WTC11 (cell line): ENCODE measurements around the gene IL12B. TPM values are rescaled to one million over a fixed set of nuclear protein-coding genes. Genes with fewer than 3 reads are reported as not detected.

ENCODE experiments used
- ATAC-seq: fragments of 200-7000 bp; cut with Tn5 transposase; 2 replicates; pipeline ENCODE4 v1.10.0; 2021; ENCODE audit warnings: mild to moderate bottlenecking, moderate library complexity
- CTCF ChIA-PET: fragments of 300-600 bp; sonication (Branson Sonifier 250); formaldehyde crosslinking; loops from one replicate; lab custom pipeline; 2021; ENCODE audit warnings: antibody characterized with exemption; lab: Charles Lee
- POLR2A ChIA-PET: fragments of 350-600 bp; sonication (Branson Sonifier 250); formaldehyde crosslinking; loops from one replicate; lab custom pipeline; 2021; ENCODE audit warnings: antibody characterized with exemption; lab: Charles Lee
- DNase-seq: peaks from one replicate; pipeline ENCODE4 v3.0.0; 2021; ENCODE audit warnings: low spot score
- H3K27ac Mint-ChIP-seq: 2 replicates; pipeline ENCODE4 v1.8.0; 2021; ENCODE audit warnings: mixed read lengths
- H3K27me3 Mint-ChIP-seq: 2 replicates; pipeline ENCODE4 v1.8.0; 2021; ENCODE audit warnings: low read depth, mild to moderate bottlenecking, moderate library complexity, mixed read lengths
- H3K36me3 Mint-ChIP-seq: 2 replicates; pipeline ENCODE4 v1.8.0; 2021; ENCODE audit warnings: mixed read lengths
- H3K4me1 Mint-ChIP-seq: 2 replicates; pipeline ENCODE4 v1.8.0; 2022; ENCODE audit warnings: mixed read lengths
- H3K4me3 Mint-ChIP-seq: 2 replicates; pipeline ENCODE4 v1.8.0; 2021; ENCODE audit warnings: mild to moderate bottlenecking, moderate library complexity, mixed read lengths
- H3K9me3 Mint-ChIP-seq: 2 replicates; pipeline ENCODE4 v1.8.0; 2021; ENCODE audit warnings: mixed read lengths
- CREM ChIP-seq: sonication (generic); formaldehyde crosslinking; IDR thresholded peaks from 2 replicates; pipeline ENCODE4 v1.8.1; 2022; ENCODE audit warnings: mild to moderate bottlenecking, missing genetic modification reagents, moderate library complexity
- ELF4 ChIP-seq: sonication (generic); formaldehyde crosslinking; IDR thresholded peaks from 2 replicates; pipeline ENCODE4 v1.8.1; 2022; ENCODE audit warnings: low read depth, mild to moderate bottlenecking, moderate library complexity, missing genetic modification reagents
- FOXJ3 ChIP-seq: sonication (generic); formaldehyde crosslinking; IDR thresholded peaks from 2 replicates; pipeline ENCODE4 v1.9.0; 2021; ENCODE audit warnings: missing genetic modification reagents, mild to moderate bottlenecking, borderline replicate concordance
- MYBL2 ChIP-seq: sonication (generic); formaldehyde crosslinking; IDR thresholded peaks from 2 replicates; pipeline ENCODE4 v1.8.1; 2023; ENCODE audit warnings: mild to moderate bottlenecking, moderate library complexity, missing genetic modification reagents
- PRRX2 ChIP-seq: fragments of 250-450 bp; sonication (Bioruptor Pico); IDR thresholded peaks from 2 replicates; pipeline ENCODE4 v1.8.0; 2021; ENCODE audit warnings: mild to moderate bottlenecking
- SOX15 ChIP-seq: fragments of 250-450 bp; sonication (Bioruptor Pico); IDR thresholded peaks from 2 replicates; pipeline ENCODE4 v1.9.0; 2021; ENCODE audit warnings: mild to moderate bottlenecking
- SP1 ChIP-seq: sonication (generic); formaldehyde crosslinking; conservative IDR thresholded peaks from 2 replicates; pipeline ENCODE4 v1.8.1; 2022; ENCODE audit warnings: missing genetic modification reagents
- ZNF121 ChIP-seq: sonication (generic); formaldehyde crosslinking; IDR thresholded peaks from 2 replicates; pipeline ENCODE4 v1.8.0; 2023; ENCODE audit warnings: missing genetic modification reagents
- ZNF423 ChIP-seq: fragments of 250-450 bp; sonication (Bioruptor Pico); IDR thresholded peaks from 2 replicates; pipeline ENCODE4 v2.1.2; 2022; ENCODE audit warnings: mild to moderate bottlenecking, moderate library complexity
- total RNA-seq: library from RNA; stranded (reverse); gene quantifications from 3 replicates; pipeline ENCODE4 v1.2.3, GENCODE V29; 2021
- TF ChIP-seq, protein P1 (sequence below): sonication (generic); formaldehyde crosslinking; IDR thresholded peaks from 2 replicates; pipeline ENCODE4 v1.8.1; 2022; ENCODE audit warnings: missing genetic modification reagents, borderline replicate concordance
- TF ChIP-seq, protein P2 (sequence below): sonication (generic); formaldehyde crosslinking; IDR thresholded peaks from 2 replicates; pipeline ENCODE4 v1.8.1; 2023; ENCODE audit warnings: mild to moderate bottlenecking, missing genetic modification reagents, moderate library complexity
- TF ChIP-seq, protein P3 (sequence below): sonication (generic); formaldehyde crosslinking; IDR thresholded peaks from 2 replicates; pipeline ENCODE4 v1.8.1; 2023; ENCODE audit warnings: mild to moderate bottlenecking, missing genetic modification reagents, borderline replicate concordance
- TF ChIP-seq, protein P4 (sequence below): sonication (generic); formaldehyde crosslinking; IDR thresholded peaks from 2 replicates; pipeline ENCODE4 v1.8.0; 2022; ENCODE audit warnings: mild to moderate bottlenecking, missing genetic modification reagents
- TF ChIP-seq, protein P5 (sequence below): fragments of 200-600 bp; IDR thresholded peaks from 2 replicates; pipeline ENCODE4 v1.8.0; 2022; ENCODE audit warnings: antibody characterized with exemption
- TF ChIP-seq, protein P6 (sequence below): sonication (generic); formaldehyde crosslinking; conservative IDR thresholded peaks from 2 replicates; pipeline ENCODE4 v1.8.1; 2023; ENCODE audit warnings: mild to moderate bottlenecking, low read depth, missing genetic modification reagents, moderate library complexity
- TF ChIP-seq, protein P7 (sequence below): sonication (generic); formaldehyde crosslinking; IDR thresholded peaks from 2 replicates; pipeline ENCODE4 v1.8.1; 2023; ENCODE audit warnings: mild to moderate bottlenecking, moderate library complexity, missing genetic modification reagents
- TF ChIP-seq, protein P8 (sequence below): sonication (generic); formaldehyde crosslinking; IDR thresholded peaks from 2 replicates; pipeline ENCODE4 v1.8.0; 2023; ENCODE audit warnings: mild to moderate bottlenecking, missing genetic modification reagents
- TF ChIP-seq, protein P9 (sequence below): sonication (generic); formaldehyde crosslinking; IDR thresholded peaks from 2 replicates; pipeline ENCODE4 v1.8.1; 2023; ENCODE audit warnings: mild to moderate bottlenecking, missing genetic modification reagents

The IL12B gene
- total RNA-seq, 1 experiment from 2014 or later: not detected

DNA sequence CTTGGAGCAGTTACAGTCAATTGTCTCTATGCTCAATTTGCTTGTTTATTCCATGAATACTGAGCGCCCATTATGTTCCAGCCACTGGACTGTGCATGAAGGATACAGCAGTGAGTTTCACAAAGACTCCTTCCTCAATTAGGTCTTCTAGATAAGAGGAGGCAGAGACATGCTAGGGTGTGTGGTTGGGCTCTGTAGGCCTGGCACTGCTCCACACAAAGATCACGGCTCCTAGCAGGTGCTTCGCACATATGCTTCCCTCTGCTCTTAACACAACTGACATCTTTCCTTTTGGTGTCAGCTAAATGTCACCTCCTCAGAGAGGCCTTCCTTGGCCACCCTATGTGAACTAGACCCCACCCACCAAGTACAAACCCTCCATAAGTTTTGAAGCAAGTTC, 10.9 kb downstream of the IL12B start (continued):
- TF ChIP-seq, protein P1, sequence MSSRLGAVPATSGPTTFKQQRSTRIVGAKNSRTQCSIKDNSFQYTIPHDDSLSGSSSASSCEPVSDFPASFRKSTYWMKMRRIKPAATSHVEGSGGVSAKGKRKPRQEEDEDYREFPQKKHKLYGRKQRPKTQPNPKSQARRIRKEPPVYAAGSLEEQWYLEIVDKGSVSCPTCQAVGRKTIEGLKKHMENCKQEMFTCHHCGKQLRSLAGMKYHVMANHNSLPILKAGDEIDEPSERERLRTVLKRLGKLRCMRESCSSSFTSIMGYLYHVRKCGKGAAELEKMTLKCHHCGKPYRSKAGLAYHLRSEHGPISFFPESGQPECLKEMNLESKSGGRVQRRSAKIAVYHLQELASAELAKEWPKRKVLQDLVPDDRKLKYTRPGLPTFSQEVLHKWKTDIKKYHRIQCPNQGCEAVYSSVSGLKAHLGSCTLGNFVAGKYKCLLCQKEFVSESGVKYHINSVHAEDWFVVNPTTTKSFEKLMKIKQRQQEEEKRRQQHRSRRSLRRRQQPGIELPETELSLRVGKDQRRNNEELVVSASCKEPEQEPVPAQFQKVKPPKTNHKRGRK (CRISPR knock-in tag): no peak
- TF ChIP-seq MYBL2 (CRISPR knock-in tag): no peak

DNA sequence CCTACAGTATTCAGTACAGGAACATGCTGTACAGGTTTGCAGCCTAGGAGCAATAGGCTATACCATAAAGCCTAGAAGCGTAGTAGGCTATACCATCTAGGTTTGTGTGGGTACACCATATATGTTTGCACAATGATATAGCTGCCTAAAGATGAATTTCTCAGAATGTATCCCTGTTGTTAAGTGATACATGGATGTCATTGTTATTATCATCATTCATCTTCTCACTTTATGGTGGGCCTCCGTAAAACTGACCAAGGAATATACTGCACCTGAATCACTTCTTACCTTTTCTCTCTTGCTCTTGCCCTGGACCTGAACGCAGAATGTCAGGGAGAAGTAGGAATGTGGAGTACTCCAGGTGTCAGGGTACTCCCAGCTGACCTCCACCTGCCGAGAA, 11.8 kb downstream of the IL12B start:
- no peak for DNase-seq
- CTCF ChIA-PET: interaction anchor here (1.8 to 4.9 kb wide), 3 partner anchors 13 to 161 kb away, joined by 9 to 62 read pairs (median 49); no protein-coding TSS in a partner anchor
- Mint-ChIP-seq H3K4me3 (no peak overlapping the region), H3K27me3 (no peaks in the 10 kb centered on the region)
- no peak for ATAC-seq
- TF ChIP-seq FOXJ3 (CRISPR knock-in tag): no peak
- TF ChIP-seq, protein P2, sequence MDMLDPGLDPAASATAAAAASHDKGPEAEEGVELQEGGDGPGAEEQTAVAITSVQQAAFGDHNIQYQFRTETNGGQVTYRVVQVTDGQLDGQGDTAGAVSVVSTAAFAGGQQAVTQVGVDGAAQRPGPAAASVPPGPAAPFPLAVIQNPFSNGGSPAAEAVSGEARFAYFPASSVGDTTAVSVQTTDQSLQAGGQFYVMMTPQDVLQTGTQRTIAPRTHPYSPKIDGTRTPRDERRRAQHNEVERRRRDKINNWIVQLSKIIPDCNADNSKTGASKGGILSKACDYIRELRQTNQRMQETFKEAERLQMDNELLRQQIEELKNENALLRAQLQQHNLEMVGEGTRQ (CRISPR knock-in tag): no peak
- TF ChIP-seq, protein P3, sequence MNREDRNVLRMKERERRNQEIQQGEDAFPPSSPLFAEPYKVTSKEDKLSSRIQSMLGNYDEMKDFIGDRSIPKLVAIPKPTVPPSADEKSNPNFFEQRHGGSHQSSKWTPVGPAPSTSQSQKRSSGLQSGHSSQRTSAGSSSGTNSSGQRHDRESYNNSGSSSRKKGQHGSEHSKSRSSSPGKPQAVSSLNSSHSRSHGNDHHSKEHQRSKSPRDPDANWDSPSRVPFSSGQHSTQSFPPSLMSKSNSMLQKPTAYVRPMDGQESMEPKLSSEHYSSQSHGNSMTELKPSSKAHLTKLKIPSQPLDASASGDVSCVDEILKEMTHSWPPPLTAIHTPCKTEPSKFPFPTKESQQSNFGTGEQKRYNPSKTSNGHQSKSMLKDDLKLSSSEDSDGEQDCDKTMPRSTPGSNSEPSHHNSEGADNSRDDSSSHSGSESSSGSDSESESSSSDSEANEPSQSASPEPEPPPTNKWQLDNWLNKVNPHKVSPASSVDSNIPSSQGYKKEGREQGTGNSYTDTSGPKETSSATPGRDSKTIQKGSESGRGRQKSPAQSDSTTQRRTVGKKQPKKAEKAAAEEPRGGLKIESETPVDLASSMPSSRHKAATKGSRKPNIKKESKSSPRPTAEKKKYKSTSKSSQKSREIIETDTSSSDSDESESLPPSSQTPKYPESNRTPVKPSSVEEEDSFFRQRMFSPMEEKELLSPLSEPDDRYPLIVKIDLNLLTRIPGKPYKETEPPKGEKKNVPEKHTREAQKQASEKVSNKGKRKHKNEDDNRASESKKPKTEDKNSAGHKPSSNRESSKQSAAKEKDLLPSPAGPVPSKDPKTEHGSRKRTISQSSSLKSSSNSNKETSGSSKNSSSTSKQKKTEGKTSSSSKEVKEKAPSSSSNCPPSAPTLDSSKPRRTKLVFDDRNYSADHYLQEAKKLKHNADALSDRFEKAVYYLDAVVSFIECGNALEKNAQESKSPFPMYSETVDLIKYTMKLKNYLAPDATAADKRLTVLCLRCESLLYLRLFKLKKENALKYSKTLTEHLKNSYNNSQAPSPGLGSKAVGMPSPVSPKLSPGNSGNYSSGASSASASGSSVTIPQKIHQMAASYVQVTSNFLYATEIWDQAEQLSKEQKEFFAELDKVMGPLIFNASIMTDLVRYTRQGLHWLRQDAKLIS (CRISPR knock-in tag): no peak
- no peak for TF ChIP-seq CREM (CRISPR knock-in tag)
- TF ChIP-seq, protein P4, sequence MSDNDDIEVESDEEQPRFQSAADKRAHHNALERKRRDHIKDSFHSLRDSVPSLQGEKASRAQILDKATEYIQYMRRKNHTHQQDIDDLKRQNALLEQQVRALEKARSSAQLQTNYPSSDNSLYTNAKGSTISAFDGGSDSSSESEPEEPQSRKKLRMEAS: no peak
- TF ChIP-seq, protein P5, sequence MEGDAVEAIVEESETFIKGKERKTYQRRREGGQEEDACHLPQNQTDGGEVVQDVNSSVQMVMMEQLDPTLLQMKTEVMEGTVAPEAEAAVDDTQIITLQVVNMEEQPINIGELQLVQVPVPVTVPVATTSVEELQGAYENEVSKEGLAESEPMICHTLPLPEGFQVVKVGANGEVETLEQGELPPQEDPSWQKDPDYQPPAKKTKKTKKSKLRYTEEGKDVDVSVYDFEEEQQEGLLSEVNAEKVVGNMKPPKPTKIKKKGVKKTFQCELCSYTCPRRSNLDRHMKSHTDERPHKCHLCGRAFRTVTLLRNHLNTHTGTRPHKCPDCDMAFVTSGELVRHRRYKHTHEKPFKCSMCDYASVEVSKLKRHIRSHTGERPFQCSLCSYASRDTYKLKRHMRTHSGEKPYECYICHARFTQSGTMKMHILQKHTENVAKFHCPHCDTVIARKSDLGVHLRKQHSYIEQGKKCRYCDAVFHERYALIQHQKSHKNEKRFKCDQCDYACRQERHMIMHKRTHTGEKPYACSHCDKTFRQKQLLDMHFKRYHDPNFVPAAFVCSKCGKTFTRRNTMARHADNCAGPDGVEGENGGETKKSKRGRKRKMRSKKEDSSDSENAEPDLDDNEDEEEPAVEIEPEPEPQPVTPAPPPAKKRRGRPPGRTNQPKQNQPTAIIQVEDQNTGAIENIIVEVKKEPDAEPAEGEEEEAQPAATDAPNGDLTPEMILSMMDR: no peak
- no peak for TF ChIP-seq SP1 (CRISPR knock-in tag)
- TF ChIP-seq PRRX2 (CRISPR knock-in tag): no peak
- TF ChIP-seq, protein P6, sequence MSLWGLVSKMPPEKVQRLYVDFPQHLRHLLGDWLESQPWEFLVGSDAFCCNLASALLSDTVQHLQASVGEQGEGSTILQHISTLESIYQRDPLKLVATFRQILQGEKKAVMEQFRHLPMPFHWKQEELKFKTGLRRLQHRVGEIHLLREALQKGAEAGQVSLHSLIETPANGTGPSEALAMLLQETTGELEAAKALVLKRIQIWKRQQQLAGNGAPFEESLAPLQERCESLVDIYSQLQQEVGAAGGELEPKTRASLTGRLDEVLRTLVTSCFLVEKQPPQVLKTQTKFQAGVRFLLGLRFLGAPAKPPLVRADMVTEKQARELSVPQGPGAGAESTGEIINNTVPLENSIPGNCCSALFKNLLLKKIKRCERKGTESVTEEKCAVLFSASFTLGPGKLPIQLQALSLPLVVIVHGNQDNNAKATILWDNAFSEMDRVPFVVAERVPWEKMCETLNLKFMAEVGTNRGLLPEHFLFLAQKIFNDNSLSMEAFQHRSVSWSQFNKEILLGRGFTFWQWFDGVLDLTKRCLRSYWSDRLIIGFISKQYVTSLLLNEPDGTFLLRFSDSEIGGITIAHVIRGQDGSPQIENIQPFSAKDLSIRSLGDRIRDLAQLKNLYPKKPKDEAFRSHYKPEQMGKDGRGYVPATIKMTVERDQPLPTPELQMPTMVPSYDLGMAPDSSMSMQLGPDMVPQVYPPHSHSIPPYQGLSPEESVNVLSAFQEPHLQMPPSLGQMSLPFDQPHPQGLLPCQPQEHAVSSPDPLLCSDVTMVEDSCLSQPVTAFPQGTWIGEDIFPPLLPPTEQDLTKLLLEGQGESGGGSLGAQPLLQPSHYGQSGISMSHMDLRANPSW (CRISPR knock-in tag): no peak
- TF ChIP-seq, protein P7, sequence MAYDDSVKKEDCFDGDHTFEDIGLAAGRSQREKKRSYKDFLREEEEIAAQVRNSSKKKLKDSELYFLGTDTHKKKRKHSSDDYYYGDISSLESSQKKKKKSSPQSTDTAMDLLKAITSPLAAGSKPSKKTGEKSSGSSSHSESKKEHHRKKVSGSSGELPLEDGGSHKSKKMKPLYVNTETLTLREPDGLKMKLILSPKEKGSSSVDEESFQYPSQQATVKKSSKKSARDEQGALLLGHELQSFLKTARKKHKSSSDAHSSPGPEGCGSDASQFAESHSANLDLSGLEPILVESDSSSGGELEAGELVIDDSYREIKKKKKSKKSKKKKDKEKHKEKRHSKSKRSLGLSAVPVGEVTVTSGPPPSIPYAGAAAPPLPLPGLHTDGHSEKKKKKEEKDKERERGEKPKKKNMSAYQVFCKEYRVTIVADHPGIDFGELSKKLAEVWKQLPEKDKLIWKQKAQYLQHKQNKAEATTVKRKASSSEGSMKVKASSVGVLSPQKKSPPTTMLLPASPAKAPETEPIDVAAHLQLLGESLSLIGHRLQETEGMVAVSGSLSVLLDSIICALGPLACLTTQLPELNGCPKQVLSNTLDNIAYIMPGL (CRISPR knock-in tag): no peak
- no peak for TF ChIP-seq ELF4
- TF ChIP-seq, protein P8, sequence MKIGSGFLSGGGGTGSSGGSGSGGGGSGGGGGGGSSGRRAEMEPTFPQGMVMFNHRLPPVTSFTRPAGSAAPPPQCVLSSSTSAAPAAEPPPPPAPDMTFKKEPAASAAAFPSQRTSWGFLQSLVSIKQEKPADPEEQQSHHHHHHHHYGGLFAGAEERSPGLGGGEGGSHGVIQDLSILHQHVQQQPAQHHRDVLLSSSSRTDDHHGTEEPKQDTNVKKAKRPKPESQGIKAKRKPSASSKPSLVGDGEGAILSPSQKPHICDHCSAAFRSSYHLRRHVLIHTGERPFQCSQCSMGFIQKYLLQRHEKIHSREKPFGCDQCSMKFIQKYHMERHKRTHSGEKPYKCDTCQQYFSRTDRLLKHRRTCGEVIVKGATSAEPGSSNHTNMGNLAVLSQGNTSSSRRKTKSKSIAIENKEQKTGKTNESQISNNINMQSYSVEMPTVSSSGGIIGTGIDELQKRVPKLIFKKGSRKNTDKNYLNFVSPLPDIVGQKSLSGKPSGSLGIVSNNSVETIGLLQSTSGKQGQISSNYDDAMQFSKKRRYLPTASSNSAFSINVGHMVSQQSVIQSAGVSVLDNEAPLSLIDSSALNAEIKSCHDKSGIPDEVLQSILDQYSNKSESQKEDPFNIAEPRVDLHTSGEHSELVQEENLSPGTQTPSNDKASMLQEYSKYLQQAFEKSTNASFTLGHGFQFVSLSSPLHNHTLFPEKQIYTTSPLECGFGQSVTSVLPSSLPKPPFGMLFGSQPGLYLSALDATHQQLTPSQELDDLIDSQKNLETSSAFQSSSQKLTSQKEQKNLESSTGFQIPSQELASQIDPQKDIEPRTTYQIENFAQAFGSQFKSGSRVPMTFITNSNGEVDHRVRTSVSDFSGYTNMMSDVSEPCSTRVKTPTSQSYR (CRISPR knock-in tag): no peak
- no peak for TF ChIP-seq SOX15 (CRISPR knock-in tag)
- TF ChIP-seq, protein P9, sequence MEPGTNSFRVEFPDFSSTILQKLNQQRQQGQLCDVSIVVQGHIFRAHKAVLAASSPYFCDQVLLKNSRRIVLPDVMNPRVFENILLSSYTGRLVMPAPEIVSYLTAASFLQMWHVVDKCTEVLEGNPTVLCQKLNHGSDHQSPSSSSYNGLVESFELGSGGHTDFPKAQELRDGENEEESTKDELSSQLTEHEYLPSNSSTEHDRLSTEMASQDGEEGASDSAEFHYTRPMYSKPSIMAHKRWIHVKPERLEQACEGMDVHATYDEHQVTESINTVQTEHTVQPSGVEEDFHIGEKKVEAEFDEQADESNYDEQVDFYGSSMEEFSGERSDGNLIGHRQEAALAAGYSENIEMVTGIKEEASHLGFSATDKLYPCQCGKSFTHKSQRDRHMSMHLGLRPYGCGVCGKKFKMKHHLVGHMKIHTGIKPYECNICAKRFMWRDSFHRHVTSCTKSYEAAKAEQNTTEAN: no peak
- TF ChIP-seq ZNF121: no peak
- TF ChIP-seq ZNF423 (CRISPR knock-in tag): no peak
- TF ChIP-seq, all 79 proteins: peak for 0
- Mint-ChIP-seq H3K27ac (no peak overlapping the region), H3K36me3 (no peaks in the 10 kb centered on the region), H3K4me1 (no peaks in the 10 kb centered on the region), H3K9me3 (no peaks in the 10 kb centered on the region)
- POLR2A ChIA-PET: no interaction called here
